HepG2 (cell line): ENCODE measurements around the gene PRKCG. TPM values are rescaled to one million over a fixed set of nuclear protein-coding genes. Genes with fewer than 3 reads are reported as not detected.

ENCODE experiments used
- BORCS8-MEF2B ChIP-seq: sonication (generic); formaldehyde crosslinking; IDR thresholded peaks from 2 replicates; pipeline ENCODE4 v1.8.0; 2022; ENCODE audit warnings: mild to moderate bottlenecking, missing genetic modification reagents
- CCDC6 ChIP-seq: sonication (generic); formaldehyde crosslinking; IDR thresholded peaks from 2 replicates; pipeline ENCODE4 v1.8.1; 2022; ENCODE audit warnings: mild to moderate bottlenecking, missing genetic modification reagents, moderate library complexity
- GTF3A ChIP-seq: sonication (generic); formaldehyde crosslinking; conservative IDR thresholded peaks from 2 replicates; pipeline ENCODE4 v1.4.0; 2020; ENCODE audit warnings: mild to moderate bottlenecking, missing genetic modification reagents
- MIXL1 ChIP-seq: IDR thresholded peaks from 2 replicates; pipeline ENCODE4 v1.6.1; 2016
- NFE2L2 ChIP-seq: fragments of 150-350 bp; IDR thresholded peaks from 2 replicates; pipeline ENCODE4 v1.6.1; 2014; ENCODE audit warnings: low read length
- POGZ ChIP-seq: sonication (generic); formaldehyde crosslinking; IDR thresholded peaks from 2 replicates; pipeline ENCODE4 v1.4.0; 2020; ENCODE audit warnings: mild to moderate bottlenecking, missing genetic modification reagents
- ZNF12 ChIP-seq: sonication (generic); formaldehyde crosslinking; IDR thresholded peaks from 2 replicates; pipeline ENCODE4 v1.5.0; 2020; ENCODE audit warnings: missing genetic modification reagents
- ZNF136 ChIP-seq: sonication (generic); formaldehyde crosslinking; IDR thresholded peaks from 2 replicates; pipeline ENCODE4 v1.8.1; 2022; ENCODE audit warnings: low read depth, mild to moderate bottlenecking, moderate library complexity, missing genetic modification reagents
- ZNF326 ChIP-seq: sonication (generic); formaldehyde crosslinking; IDR thresholded peaks from 2 replicates; pipeline ENCODE4 v1.4.0; 2020; ENCODE audit warnings: missing genetic modification reagents, borderline replicate concordance
- ZNF337 ChIP-seq: sonication (generic); formaldehyde crosslinking; IDR thresholded peaks from 2 replicates; pipeline ENCODE4 v1.5.1; 2020; ENCODE audit warnings: missing genetic modification reagents, low read depth, mild to moderate bottlenecking, borderline replicate concordance
- ZNF33B ChIP-seq: sonication (generic); formaldehyde crosslinking; IDR thresholded peaks from 2 replicates; pipeline ENCODE4 v1.5.1; 2020; ENCODE audit warnings: mild to moderate bottlenecking, missing genetic modification reagents
- ZNF407 ChIP-seq: sonication (generic); formaldehyde crosslinking; IDR thresholded peaks from one replicate; pipeline ENCODE4 v1.5.1; 2020; ENCODE audit warnings: mild to moderate bottlenecking, missing genetic modification reagents; ENCODE audit errors: not compliant biosample characterization
- ZNF430 ChIP-seq: sonication (generic); formaldehyde crosslinking; IDR thresholded peaks from 2 replicates; pipeline ENCODE4 v1.9.0; 2021; ENCODE audit warnings: mild to moderate bottlenecking, missing genetic modification reagents
- ZNF629 ChIP-seq: sonication (generic); formaldehyde crosslinking; conservative IDR thresholded peaks from 2 replicates; pipeline ENCODE4 v1.5.0; 2020; ENCODE audit warnings: missing genetic modification reagents
- ZNF83 ChIP-seq: sonication (generic); formaldehyde crosslinking; IDR thresholded peaks from 2 replicates; pipeline ENCODE4 v1.4.0; 2020; ENCODE audit warnings: missing genetic modification reagents, mild to moderate bottlenecking, borderline replicate concordance
- polyA plus RNA-seq, 8 experiments: library from polyadenylated mRNA; depleted of rRNA in 3 of 8; stranded (reverse) in 7 of 8; unstranded in 1 of 8; fragments of >200 nt; fragmentation: Illumina TruSeq in 4 of 8; extraction: Trizol in 4 of 8; gene quantifications; 2 replicates each; pipeline versions ENCODE4 v1.2.1 to v1.2.3, GENCODE V29; 2011 to 2016; ENCODE audit warnings: low read depth in 4 of 8, missing spikeins in 1 of 8, mixed read lengths in 1 of 8; ENCODE audit not compliant: insufficient read depth in 1 of 8
- total RNA-seq, 5 experiments: library from RNA; depleted of rRNA; stranded (reverse); fragments of >200 nt; fragmentation: Illumina TruSeq; extraction: Trizol; gene quantifications; 2 replicates each; pipeline ENCODE4 v1.2.3, GENCODE V29; 2016; ENCODE audit warnings: low read depth in 1 of 5
- TF ChIP-seq, protein P1 (sequence below): sonication (generic); formaldehyde crosslinking; conservative IDR thresholded peaks from 2 replicates; pipeline ENCODE4 v1.8.0; 2022; ENCODE audit warnings: mild to moderate bottlenecking, moderate library complexity, missing genetic modification reagents
- TF ChIP-seq, protein P2 (sequence below): sonication (generic); formaldehyde crosslinking; IDR thresholded peaks from 2 replicates; pipeline ENCODE4 v1.5.0; 2020; ENCODE audit warnings: mild to moderate bottlenecking, missing genetic modification reagents, borderline replicate concordance

The PRKCG gene
- total and polyA plus RNA-seq, 2 of the 13 experiments (the other 11 are each of a cell fraction or from before 2014, with no cell fraction given), result 0.02 to 0.03 TPM

DNA sequence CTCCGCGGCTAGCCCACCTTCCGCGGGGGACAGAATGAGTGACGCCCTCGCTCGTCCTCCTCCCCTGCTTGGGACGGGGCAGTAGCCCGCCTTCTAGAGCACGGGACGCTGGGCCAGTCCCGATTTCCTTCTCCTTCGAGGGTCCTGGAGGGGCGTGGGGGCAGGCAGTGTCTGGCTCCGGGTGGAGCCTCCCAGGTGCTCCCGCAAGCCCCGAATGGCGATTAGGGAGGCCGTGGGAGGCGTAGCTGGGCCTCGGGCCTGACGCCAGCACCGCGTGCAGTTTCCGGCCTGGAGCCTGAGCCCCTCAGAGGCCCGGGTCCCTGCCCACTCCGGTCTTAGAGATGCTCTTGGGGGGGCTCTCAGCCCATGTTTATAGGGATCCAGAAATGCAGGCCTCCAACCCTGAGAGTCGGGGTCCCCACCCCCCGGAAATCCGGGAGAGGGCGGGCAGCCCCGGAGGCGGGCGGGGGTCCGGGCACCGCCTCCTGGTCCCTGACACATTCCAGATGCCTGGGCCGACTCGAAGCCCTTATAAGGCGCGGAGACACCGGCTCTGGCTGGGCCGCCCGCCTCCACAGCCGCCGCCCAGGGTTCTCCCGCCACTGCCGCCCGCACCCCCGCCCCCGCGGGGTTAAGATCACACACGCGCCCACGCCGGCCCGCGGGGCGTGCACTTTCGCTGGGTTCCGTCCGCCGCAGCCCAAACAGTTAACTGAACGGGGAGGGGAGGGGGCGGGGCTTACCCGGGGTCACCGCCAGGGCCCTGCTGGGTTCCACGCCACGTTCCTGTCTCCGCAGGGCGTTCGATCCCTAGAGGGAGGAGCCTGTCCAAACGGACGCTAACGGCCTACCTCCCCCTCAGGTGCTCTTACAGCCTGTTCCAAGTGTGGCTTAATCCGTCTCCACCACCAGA, 12.8 kb upstream of the PRKCG start (continued):
- TF ChIP-seq ZNF407 (CRISPR knock-in tag), result no peak
- TF ChIP-seq, protein P1, sequence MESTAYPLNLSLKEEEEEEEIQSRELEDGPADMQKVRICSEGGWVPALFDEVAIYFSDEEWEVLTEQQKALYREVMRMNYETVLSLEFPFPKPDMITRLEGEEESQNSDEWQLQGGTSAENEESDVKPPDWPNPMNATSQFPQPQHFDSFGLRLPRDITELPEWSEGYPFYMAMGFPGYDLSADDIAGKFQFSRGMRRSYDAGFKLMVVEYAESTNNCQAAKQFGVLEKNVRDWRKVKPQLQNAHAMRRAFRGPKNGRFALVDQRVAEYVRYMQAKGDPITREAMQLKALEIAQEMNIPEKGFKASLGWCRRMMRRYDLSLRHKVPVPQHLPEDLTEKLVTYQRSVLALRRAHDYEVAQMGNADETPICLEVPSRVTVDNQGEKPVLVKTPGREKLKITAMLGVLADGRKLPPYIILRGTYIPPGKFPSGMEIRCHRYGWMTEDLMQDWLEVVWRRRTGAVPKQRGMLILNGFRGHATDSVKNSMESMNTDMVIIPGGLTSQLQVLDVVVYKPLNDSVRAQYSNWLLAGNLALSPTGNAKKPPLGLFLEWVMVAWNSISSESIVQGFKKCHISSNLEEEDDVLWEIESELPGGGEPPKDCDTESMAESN (CRISPR knock-in tag), result no peak
- TF ChIP-seq, protein P2, sequence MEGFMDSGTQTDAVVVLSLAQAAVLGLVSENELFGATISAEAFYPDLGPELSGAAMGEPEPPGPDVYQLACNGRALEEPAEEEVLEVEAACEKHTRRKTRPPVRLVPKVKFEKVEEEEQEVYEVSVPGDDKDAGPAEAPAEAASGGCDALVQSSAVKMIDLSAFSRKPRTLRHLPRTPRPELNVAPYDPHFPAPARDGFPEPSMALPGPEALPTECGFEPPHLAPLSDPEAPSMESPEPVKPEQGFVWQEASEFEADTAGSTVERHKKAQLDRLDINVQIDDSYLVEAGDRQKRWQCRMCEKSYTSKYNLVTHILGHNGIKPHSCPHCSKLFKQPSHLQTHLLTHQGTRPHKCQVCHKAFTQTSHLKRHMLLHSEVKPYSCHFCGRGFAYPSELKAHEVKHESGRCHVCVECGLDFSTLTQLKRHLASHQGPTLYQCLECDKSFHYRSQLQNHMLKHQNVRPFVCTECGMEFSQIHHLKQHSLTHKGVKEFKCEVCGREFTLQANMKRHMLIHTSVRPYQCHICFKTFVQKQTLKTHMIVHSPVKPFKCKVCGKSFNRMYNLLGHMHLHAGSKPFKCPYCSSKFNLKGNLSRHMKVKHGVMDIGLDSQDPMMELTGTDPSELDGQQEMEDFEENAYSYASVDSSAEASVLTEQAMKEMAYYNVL, result no peak
- no peak for TF ChIP-seq ZNF430 (CRISPR knock-in tag)
- no peak for TF ChIP-seq NFE2L2
- no peak for TF ChIP-seq ZNF326 (CRISPR knock-in tag)
- no peak for TF ChIP-seq ZNF12 (CRISPR knock-in tag)
- no peak for TF ChIP-seq ZNF33B (CRISPR knock-in tag)
- peak; percentile 25; the same call in 1 of the 2 replicates for TF ChIP-seq POGZ (CRISPR knock-in tag)
- TF ChIP-seq ZNF83, result no peak
- no peak for TF ChIP-seq ZNF629 (CRISPR knock-in tag)
- TF ChIP-seq BORCS8-MEF2B (CRISPR knock-in tag), result peak; percentile 63; the same call in 1 of the 2 replicates
- TF ChIP-seq CCDC6 (CRISPR knock-in tag), result no peak
- TF ChIP-seq ZNF136 (CRISPR knock-in tag), result no peak
- TF ChIP-seq MIXL1 (CRISPR knock-in tag), result no peak
- TF ChIP-seq GTF3A (CRISPR knock-in tag), result no peak
- no peak for TF ChIP-seq ZNF337
